ES-I3 (cell line): Measurements from ENCODE around the gene ZNF354B.

ENCODE experiments used
- H3K36me3 ChIP-seq: 2 replicates; pipeline ENCODE4 v1.6.1; 2013; ENCODE audit warnings: mild to moderate bottlenecking, low read length, control low read depth, moderate library complexity; ENCODE audit not compliant: insufficient read depth
- H3K4me1 ChIP-seq: 2 replicates; pipeline ENCODE4 v1.6.1; 2013; ENCODE audit warnings: mild to moderate bottlenecking, control low read depth, low read length; ENCODE audit not compliant: insufficient read depth
- H3K9ac ChIP-seq: 2 replicates; pipeline ENCODE4 v1.6.1; 2013; ENCODE audit warnings: low read depth, mild to moderate bottlenecking, low read length, moderate library complexity
- H3K9me3 ChIP-seq: 2 replicates; pipeline ENCODE4 v1.6.1; 2013; ENCODE audit warnings: mild to moderate bottlenecking, low read length, moderate library complexity; ENCODE audit not compliant: control insufficient read depth, insufficient read depth

The ZNF354B gene

DNA sequence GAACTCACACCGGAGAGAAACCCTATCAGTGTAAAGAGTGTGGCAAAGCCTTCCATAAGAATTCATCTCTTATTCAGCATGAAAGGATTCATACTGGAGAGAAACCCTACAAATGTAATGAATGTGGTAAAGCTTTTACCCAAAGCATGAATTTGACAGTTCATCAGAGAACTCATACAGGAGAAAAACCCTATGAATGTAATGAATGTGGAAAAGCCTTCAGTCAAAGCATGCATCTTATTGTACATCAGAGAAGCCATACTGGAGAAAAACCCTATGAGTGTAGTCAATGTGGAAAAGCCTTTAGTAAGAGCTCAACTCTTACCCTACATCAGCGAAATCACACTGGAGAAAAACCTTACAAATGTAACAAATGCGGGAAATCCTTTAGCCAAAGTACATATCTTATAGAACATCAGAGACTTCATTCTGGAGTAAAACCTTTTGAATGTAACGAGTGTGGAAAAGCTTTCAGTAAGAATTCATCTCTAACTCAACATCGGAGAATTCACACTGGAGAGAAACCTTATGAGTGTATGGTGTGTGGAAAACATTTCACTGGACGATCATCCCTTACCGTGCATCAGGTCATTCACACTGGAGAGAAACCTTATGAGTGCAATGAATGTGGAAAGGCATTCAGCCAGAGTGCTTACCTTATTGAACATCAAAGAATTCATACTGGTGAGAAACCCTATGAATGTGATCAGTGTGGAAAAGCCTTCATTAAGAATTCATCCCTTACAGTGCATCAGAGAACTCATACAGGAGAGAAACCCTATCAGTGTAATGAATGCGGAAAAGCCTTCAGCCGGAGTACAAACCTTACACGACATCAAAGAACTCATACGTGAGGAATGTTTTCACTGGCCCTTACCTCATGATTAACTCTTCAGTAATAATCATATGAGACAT, 72.3 kb downstream of the ZNF354B start:
- no peak overlapping the region for H3K9ac ChIP-seq
- no peaks in the 10 kb centered on the region for H3K36me3 ChIP-seq
- peaks cover 32% of the 10 kb centered on the region for H3K9me3 ChIP-seq
- no peaks in the 10 kb centered on the region for H3K4me1 ChIP-seq
